HG02943 (cell line): ENCODE results near the gene TTYH2.

Experiments
- ATAC-seq: cut with Tn5 transposase; IDR thresholded peaks from one replicate; pipeline ENCODE4 v1.9.1; 2021; ENCODE audit warnings: mild to moderate bottlenecking, low read depth, moderate library complexity; ENCODE audit not compliant: unreplicated experiment

Gene TTYH2

GRCh38 chr17:74309902-74310301 is 96.5 kb downstream of the TTYH2 start:
- ATAC-seq = no peak
